ENCODE measurements around the gene ABCC12. TPM values are rescaled to one million over a fixed set of nuclear protein-coding genes. Genes with fewer than 3 reads are reported as not detected.

Gene ABCC12
- not detected for polyA plus RNA-seq (2013, experiment 1 of 2)
- polyA plus RNA-seq (2013, experiment 2 of 2), result not detected

DNA sequence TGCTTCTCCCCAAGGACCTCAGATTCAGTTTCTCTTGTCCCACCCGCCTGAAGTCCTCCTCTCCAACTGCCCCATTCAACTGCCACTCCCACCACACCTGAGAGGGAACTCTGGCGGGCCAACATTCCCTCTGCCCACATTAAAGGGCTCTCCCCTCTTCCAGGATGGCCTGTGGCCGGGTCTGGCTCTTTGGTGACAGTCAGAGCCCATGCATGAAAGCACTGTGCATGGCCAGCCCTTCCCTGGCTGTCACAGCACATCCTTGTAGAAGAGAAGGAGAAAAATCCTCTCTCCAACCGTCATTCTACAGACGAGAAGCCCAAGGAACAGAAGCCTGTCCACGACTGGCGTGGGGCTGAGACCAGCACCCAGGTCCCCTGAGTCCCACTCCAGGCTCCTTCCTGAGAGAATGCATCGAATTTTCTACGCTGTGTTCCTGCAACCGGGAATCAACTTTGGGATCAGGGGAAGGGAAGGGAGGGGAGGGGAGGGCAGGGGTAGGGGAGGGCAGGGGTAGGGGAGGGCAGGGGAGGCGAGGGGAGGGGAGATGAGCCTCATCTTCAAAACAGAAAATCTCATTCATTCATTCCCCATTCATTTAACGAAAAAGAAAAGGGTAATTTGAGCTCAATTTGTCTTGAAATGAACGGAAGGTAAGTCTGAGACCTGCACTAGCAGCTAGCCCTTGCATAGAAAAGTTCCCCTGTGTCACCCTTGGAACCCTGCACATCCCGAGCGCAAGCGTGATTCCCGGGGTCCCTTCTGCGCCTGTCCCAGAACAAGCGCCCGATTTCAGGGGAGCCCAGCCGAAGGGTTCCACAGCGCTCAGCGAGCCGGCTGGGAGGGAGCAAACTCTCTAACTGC, at the start of gene ABCC12:
ABCC12 (minus strand) TSS at position 68 of the 864 bp plus-strand sequence. CDS start 9,569 bp downstream, outside the sequence.
- peaks cover 9% of the 10 kb centered on the region for H3K4me1 ChIP-seq (ENCODE audit: control insufficient read depth, insufficient read depth, low read length, poor library complexity, severe bottlenecking)

DNA sequence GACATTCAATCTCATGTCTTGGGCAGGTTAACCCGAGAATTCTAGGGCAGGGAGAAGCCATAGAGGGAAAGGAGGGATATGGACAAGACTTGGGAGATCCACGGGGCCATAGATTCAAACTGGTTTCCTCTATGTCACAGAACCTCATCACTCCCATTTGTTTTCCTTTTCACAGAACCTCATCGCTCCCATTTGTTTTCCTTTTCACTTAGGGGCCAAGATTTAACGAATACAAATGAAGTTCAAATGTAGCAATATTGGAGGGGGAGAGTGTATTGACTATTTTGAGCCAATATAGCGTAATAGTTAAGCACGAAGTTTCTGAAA, 49.0 kb upstream of the ABCC12 start:
- 89 to 100% methylated on average over 1 to 3 of the region's 6 CpGs for WGBS, 2 experiments (ENCODE audit: insufficient coverage in 2 of 2)
- H3K36me3 ChIP-seq (ENCODE audit: control insufficient read depth, insufficient read depth, low read length), result no peaks in the 10 kb centered on the region

More for the DNA sequence above, at the start of gene ABCC12:
- H3K27ac ChIP-seq (ENCODE audit: low read depth, low read length, severe bottlenecking), result no peak within 1 kb of the TSS
- WGBS, 2 experiments (ENCODE audit: insufficient coverage in 2 of 2), result 82 to 84% methylated on average over 13 to 19 of the region's 24 CpGs
- H3K4me3 ChIP-seq (ENCODE audit: extremely low read depth, insufficient read depth, low read length, poor library complexity, severe bottlenecking), result no peak within 1 kb of the TSS
- H3K9me3 ChIP-seq (ENCODE audit: control insufficient read depth, low read length), result no peaks in the 10 kb centered on the region
- no peaks in the 10 kb centered on the region for H3K36me3 ChIP-seq (ENCODE audit: control insufficient read depth, insufficient read depth, low read length)

DNA sequence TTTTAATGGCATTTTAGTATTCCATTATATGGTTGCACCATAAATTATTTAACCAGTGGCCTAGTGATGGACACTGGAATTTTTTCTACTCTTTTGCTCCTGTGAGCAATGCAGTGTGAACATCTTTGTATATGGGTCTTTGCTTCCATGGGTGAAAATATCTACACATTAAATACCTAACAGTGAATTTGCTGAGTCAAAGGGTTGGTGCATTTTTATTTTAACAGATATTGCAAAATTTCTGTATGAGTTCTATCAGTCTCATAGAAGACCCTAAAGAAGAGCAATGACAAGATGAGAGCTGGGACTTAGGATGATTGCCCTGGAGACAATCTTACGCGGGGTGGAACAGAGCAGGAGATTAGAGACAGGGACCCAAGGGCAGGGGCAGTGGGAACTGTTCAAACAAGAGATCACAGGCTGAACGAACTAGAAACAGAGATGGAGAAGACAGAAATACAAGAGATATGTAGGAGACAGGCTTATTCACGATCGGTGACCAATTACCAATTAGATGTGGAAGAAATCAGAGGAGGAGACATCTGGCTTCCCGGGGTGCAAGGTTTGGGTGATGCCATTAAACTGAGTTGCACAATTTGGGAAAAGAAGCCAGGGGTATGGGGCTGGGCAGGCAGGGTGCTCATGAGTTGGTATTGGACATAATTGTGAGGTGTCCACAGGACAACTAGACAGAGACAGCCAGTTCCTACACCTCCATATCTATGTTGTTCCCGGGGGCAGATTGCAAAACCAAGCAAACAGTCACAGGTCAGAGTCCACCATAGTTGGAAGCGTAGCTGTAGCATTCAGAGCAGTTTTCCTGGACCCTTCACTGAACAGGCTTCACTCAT, 48.4 kb upstream of the ABCC12 start:
- Histone ChIP-seq H3K36me3 (ENCODE audit: control insufficient read depth, insufficient read depth, low read length) (no peaks in the 10 kb centered on the region), H3K27ac (ENCODE audit: low read depth, low read length, severe bottlenecking) (no peak overlapping the region), H3K4me3 (ENCODE audit: extremely low read depth, insufficient read depth, low read length, poor library complexity, severe bottlenecking) (no peak overlapping the region), H3K4me1 (ENCODE audit: control insufficient read depth, insufficient read depth, low read length, poor library complexity, severe bottlenecking) (no peaks in the 10 kb centered on the region), H3K9me3 (ENCODE audit: control insufficient read depth, low read length) (no peaks in the 10 kb centered on the region)
- WGBS, 2 experiments (ENCODE audit: insufficient coverage in 2 of 2), result 91 to 93% methylated on average over 7 to 8 of the region's 8 CpGs

More for the DNA sequence above, 49.0 kb upstream of the ABCC12 start:
- Histone ChIP-seq H3K27ac (ENCODE audit: low read depth, low read length, severe bottlenecking) (no peak overlapping the region), H3K4me3 (ENCODE audit: extremely low read depth, insufficient read depth, low read length, poor library complexity, severe bottlenecking) (no peak overlapping the region), H3K4me1 (ENCODE audit: control insufficient read depth, insufficient read depth, low read length, poor library complexity, severe bottlenecking) (no peaks in the 10 kb centered on the region), H3K9me3 (ENCODE audit: control insufficient read depth, low read length) (no peaks in the 10 kb centered on the region)

GRCh38 chr16:48201515-48202201, 45.9 kb upstream of the ABCC12 start:
- H3K36me3 ChIP-seq (ENCODE audit: control insufficient read depth, insufficient read depth, low read length), result no peaks in the 10 kb centered on the region
- 77 to 97% methylated on average over 6 of the region's 6 CpGs for WGBS, 2 experiments (ENCODE audit: insufficient coverage in 2 of 2)
- no peaks in the 10 kb centered on the region for H3K9me3 ChIP-seq (ENCODE audit: control insufficient read depth, low read length)
- no peaks in the 10 kb centered on the region for H3K4me1 ChIP-seq (ENCODE audit: control insufficient read depth, insufficient read depth, low read length, poor library complexity, severe bottlenecking)
- no peak overlapping the region for H3K4me3 ChIP-seq (ENCODE audit: extremely low read depth, insufficient read depth, low read length, poor library complexity, severe bottlenecking)
- H3K27ac ChIP-seq (ENCODE audit: low read depth, low read length, severe bottlenecking), result no peak overlapping the region

GRCh38 chr16:48197294-48197693, 41.5 kb upstream of the ABCC12 start:
- H3K36me3 ChIP-seq (ENCODE audit: control insufficient read depth, insufficient read depth, low read length), result no peaks in the 10 kb centered on the region
- 82 to 86% methylated on average over 2 of the region's 3 CpGs for WGBS, 2 experiments (ENCODE audit: insufficient coverage in 2 of 2)
- H3K9me3 ChIP-seq (ENCODE audit: control insufficient read depth, low read length), result no peaks in the 10 kb centered on the region
- no peak overlapping the region for H3K4me3 ChIP-seq (ENCODE audit: extremely low read depth, insufficient read depth, low read length, poor library complexity, severe bottlenecking)
- no peak overlapping the region for H3K27ac ChIP-seq (ENCODE audit: low read depth, low read length, severe bottlenecking)
- H3K4me1 ChIP-seq (ENCODE audit: control insufficient read depth, insufficient read depth, low read length, poor library complexity, severe bottlenecking), result no peaks in the 10 kb centered on the region

DNA sequence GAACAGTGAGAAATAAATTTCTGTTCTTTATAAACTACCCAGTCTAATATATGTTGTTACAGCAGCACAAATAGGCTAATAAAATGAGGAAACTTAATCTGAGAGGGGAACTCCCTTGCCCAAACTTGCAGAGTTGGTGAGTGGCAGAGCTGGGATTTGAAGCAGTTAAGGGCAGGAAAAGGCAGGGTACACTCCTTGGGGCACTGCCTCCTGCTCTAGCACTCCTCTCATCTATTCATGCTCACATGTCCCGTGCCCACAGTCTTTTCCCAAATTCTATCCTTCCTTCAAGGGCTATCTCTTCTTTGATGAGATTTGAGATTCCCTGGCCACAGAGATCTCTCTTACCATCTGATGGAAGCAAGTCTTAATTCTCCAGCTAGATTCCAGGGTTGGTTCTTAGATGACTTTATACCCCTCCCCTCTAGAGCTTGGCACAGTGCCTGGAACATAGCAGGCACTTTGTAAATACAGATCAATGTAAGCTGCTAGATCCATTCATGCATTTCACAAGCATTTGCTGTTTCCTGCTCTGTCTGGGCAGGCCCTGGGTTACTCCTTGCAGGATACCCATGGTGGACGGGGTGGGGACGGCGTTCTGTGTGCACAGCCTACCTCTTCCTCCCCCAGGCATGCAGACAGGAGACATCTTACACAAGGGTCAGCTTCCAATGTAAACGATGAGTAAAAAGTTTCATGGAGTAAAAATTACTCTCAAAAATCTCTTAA, 39.2 kb upstream of the ABCC12 start:
- Histone ChIP-seq H3K4me3 (ENCODE audit: extremely low read depth, insufficient read depth, low read length, poor library complexity, severe bottlenecking) (no peak overlapping the region), H3K36me3 (ENCODE audit: control insufficient read depth, insufficient read depth, low read length) (no peaks in the 10 kb centered on the region), H3K9me3 (ENCODE audit: control insufficient read depth, low read length) (no peaks in the 10 kb centered on the region), H3K4me1 (ENCODE audit: control insufficient read depth, insufficient read depth, low read length, poor library complexity, severe bottlenecking) (no peaks in the 10 kb centered on the region), H3K27ac (ENCODE audit: low read depth, low read length, severe bottlenecking) (no peak overlapping the region)
- 86% methylated on average over 1 of the region's 5 CpGs; no CpG with 5 or more reads in 1 of the 2 experiments for WGBS, 2 experiments (ENCODE audit: insufficient coverage in 2 of 2)

GRCh38 chr16:48193846-48194245, 38.1 kb upstream of the ABCC12 start:
- WGBS, 2 experiments (ENCODE audit: insufficient coverage in 2 of 2), result 83 to 97% methylated on average over 5 to 6 of the region's 7 CpGs
- H3K4me3 ChIP-seq (ENCODE audit: extremely low read depth, insufficient read depth, low read length, poor library complexity, severe bottlenecking), result no peak overlapping the region
- no peaks in the 10 kb centered on the region for H3K9me3 ChIP-seq (ENCODE audit: control insufficient read depth, low read length)
- H3K4me1 ChIP-seq (ENCODE audit: control insufficient read depth, insufficient read depth, low read length, poor library complexity, severe bottlenecking), result no peaks in the 10 kb centered on the region
- no peak overlapping the region for H3K27ac ChIP-seq (ENCODE audit: low read depth, low read length, severe bottlenecking)
- no peaks in the 10 kb centered on the region for H3K36me3 ChIP-seq (ENCODE audit: control insufficient read depth, insufficient read depth, low read length)

- no peak overlapping the region for H3K27ac ChIP-seq (ENCODE audit: low read depth, low read length, severe bottlenecking)
- 90 to 95% methylated on average over 4 to 6 of the region's 6 CpGs for WGBS, 2 experiments (ENCODE audit: insufficient coverage in 2 of 2)
- H3K36me3 ChIP-seq (ENCODE audit: control insufficient read depth, insufficient read depth, low read length), result no peaks in the 10 kb centered on the region
- H3K4me1 ChIP-seq (ENCODE audit: control insufficient read depth, insufficient read depth, low read length, poor library complexity, severe bottlenecking), result no peaks in the 10 kb centered on the region
- no peak overlapping the region for H3K4me3 ChIP-seq (ENCODE audit: extremely low read depth, insufficient read depth, low read length, poor library complexity, severe bottlenecking)
- H3K9me3 ChIP-seq (ENCODE audit: control insufficient read depth, low read length), result no peaks in the 10 kb centered on the region
These were observed 32.8 kb upstream of the ABCC12 start for GRCh38 chr16:48188449-48189102.

- Histone ChIP-seq H3K27ac (ENCODE audit: low read depth, low read length, severe bottlenecking) (no peak overlapping the region), H3K4me3 (ENCODE audit: extremely low read depth, insufficient read depth, low read length, poor library complexity, severe bottlenecking) (no peak overlapping the region), H3K9me3 (ENCODE audit: control insufficient read depth, low read length) (no peaks in the 10 kb centered on the region), H3K4me1 (ENCODE audit: control insufficient read depth, insufficient read depth, low read length, poor library complexity, severe bottlenecking) (no peaks in the 10 kb centered on the region), H3K36me3 (ENCODE audit: control insufficient read depth, insufficient read depth, low read length) (no peaks in the 10 kb centered on the region)
- WGBS, 2 experiments (ENCODE audit: insufficient coverage in 2 of 2), result 82 to 100% methylated on average over 2 to 3 of the region's 4 CpGs
These were observed 32.0 kb upstream of the ABCC12 start for GRCh38 chr16:48187779-48188178.
